Left lung (tissue), 10 donors: ENCODE data around the gene BDKRB2. TPM values are rescaled to one million over a fixed set of nuclear protein-coding genes. Genes with fewer than 3 reads are reported as not detected.

Experiments
- ATAC-seq: fragments of 200-7000 bp; cut with Tn5 transposase; one replicate; pipeline ENCODE4 v1.9.1; 2020; ENCODE audit warnings: moderate library complexity
- DNase-seq, 4 donors: peaks; one replicate each; pipeline ENCODE4 v3.0.0-alpha.2; 2013 to 2020
- H3K27ac ChIP-seq, 2 donors: fragments of 200-600 bp; sonication (generic) in 1 of 2; one replicate each; pipeline versions ENCODE4 v1.5.0 to v1.8.0; 2020 to 2021
- H3K27me3 ChIP-seq, 2 donors: fragments of 200-600 bp; sonication (generic) in 1 of 2; one replicate each; pipeline versions ENCODE4 v1.5.0 to v1.8.0; 2020 to 2021
- H3K36me3 ChIP-seq, 2 donors: fragments of 200-600 bp; sonication (generic) in 1 of 2; one replicate each; pipeline versions ENCODE4 v1.5.0 to v1.8.0; 2020 to 2021
- H3K4me1 ChIP-seq, 2 donors: fragments of 200-600 bp; one replicate each; pipeline ENCODE4 v1.8.0; 2021
- H3K4me3 ChIP-seq, 2 donors: fragments of 200-600 bp; sonication (generic) in 1 of 2; one replicate each; pipeline versions ENCODE4 v1.5.0 to v1.8.0; 2020 to 2021; ENCODE audit warnings: mild to moderate bottlenecking in 1 of 2
- H3K9me3 ChIP-seq, 2 donors: fragments of 200-600 bp; sonication (generic) in 1 of 2; one replicate each; pipeline versions ENCODE4 v1.5.0 to v1.8.0; 2020 to 2021
- CTCF ChIP-seq, 2 donors: fragments of 200-600 bp; sonication (generic) in 1 of 2; IDR thresholded peaks; one replicate each; pipeline versions ENCODE4 v1.5.0 to v1.8.0; 2021; ENCODE audit warnings: antibody characterized with exemption in 2 of 2
- intact Hi-C, 2 donors: fragments of 100-400 bp; cut with DNase I; formaldehyde crosslinking; loops; one replicate each; pipeline versions ENCODE4 v1.11.2 to v1.14.2; 2022
- polyA plus RNA-seq, 6 donors: library from polyadenylated mRNA; unstranded; fragments of 120-200 nt; gene quantifications; one replicate each; pipeline ENCODE4 v1.2.1, GENCODE V29; 2013; ENCODE audit not compliant: insufficient read length in 6 of 6
- total RNA-seq, 2 donors: library from RNA; stranded (reverse); fragmentation: NEBNext Ultra II Directional; extraction: Animal tissue kit (Norgen Biotek cat#: 25700); gene quantifications; one replicate each; pipeline ENCODE4 v1.2.1, GENCODE V29; 2021
- donor health status: DM: no; HTN: yes; CAD: no.
- donor health status: DM: no; HTN: no; CAD: no.

Gene BDKRB2
- total and polyA plus RNA-seq, 8 donors = 0.80 to 1.9 (median 1.2) TPM

GRCh38 chr14:96261772-96262655, 57.4 kb downstream of the BDKRB2 start:
- TF ChIP-seq CTCF (IDR thresholded peaks at IDR 0.05) = no peak
- Histone ChIP-seq H3K4me1 (no peaks in the 10 kb centered on the region), H3K4me3 (no peak overlapping the region), H3K36me3 (no peaks in the 10 kb centered on the region), H3K27me3 (peaks cover 0 to 8% of the 10 kb centered on the region in 2 donors), H3K27ac (no peak overlapping the region), H3K9me3 (no peaks in the 10 kb centered on the region)
- ATAC-seq (no peak), DNase-seq (peak in 2 of 4 donors; percentile 38 to 46)
- intact Hi-C loops = no loop called here

- Histone ChIP-seq H3K4me1 (no peaks in the 10 kb centered on the region), H3K27ac (no peak overlapping the region), H3K4me3 (no peak overlapping the region), H3K9me3 (no peaks in the 10 kb centered on the region), H3K36me3 (no peaks in the 10 kb centered on the region), H3K27me3 (peaks cover 0 to 2% of the 10 kb centered on the region in 2 donors)
- no peak for TF ChIP-seq CTCF (IDR thresholded peaks at IDR 0.05)
- intact Hi-C loops = no loop called here
- DNase-seq (peak in 1 of 4 donors; percentile 62), ATAC-seq (no peak)
Measured at GRCh38 chr14:96263347-96264199, 58.9 kb downstream of the BDKRB2 start.

GRCh38 chr14:96264200-96264553, 59.5 kb downstream of the BDKRB2 start:
- Histone ChIP-seq H3K27ac (no peak overlapping the region), H3K27me3 (no peaks in the 10 kb centered on the region), H3K9me3 (no peaks in the 10 kb centered on the region), H3K4me3 (no peak overlapping the region), H3K4me1 (no peaks in the 10 kb centered on the region), H3K36me3 (no peaks in the 10 kb centered on the region)
- intact Hi-C loops = no loop called here
- TF ChIP-seq CTCF (IDR thresholded peaks at IDR 0.05) = no peak
- DNase-seq (no peak), ATAC-seq (no peak)

GRCh38 chr14:96264853-96265252, 60.2 kb downstream of the BDKRB2 start:
- no peak overlapping the region for H3K4me3 ChIP-seq
- DNase-seq (no peak), ATAC-seq (peak; percentile 10)
- no peaks in the 10 kb centered on the region for H3K9me3 ChIP-seq
- H3K27me3 ChIP-seq = no peaks in the 10 kb centered on the region
- H3K36me3 ChIP-seq = no peaks in the 10 kb centered on the region
- no peaks in the 10 kb centered on the region for H3K4me1 ChIP-seq
- peak; percentile 11 to 26 for TF ChIP-seq CTCF (IDR thresholded peaks at IDR 0.05)
- no peak overlapping the region for H3K27ac ChIP-seq
- intact Hi-C loops = no loop called here
